ENCODE results near the gene EPHA1.
A peak's percentile ranks its signal among the peaks of the same experiment; 100 is the strongest.
"Not testable (repeated sequence)": the region's sequence is repeated elsewhere in the genome, so short reads cannot be mapped to it uniquely, and the experiment has no call there.

EPHA1 gene

GRCh38 chr7:143405173-143406001, 3.3 kb downstream of the EPHA1 start:
- H3K4me3 Mint-ChIP-seq: no peak overlapping the region
- DNase-seq: no peak
- no peak overlapping the region for H3K27ac Mint-ChIP-seq
- H3K27me3 Mint-ChIP-seq: peaks cover 15% of the 10 kb centered on the region
- no peaks in the 10 kb centered on the region for H3K9me3 Mint-ChIP-seq
- peaks cover 50% of the 10 kb centered on the region for H3K4me1 Mint-ChIP-seq
- peaks cover 4% of the 10 kb centered on the region for H3K36me3 Mint-ChIP-seq
- CTCF ChIA-PET: interaction anchor here (1.1 to 3.7 kb wide), 4 partner anchors 9 to 26 kb away, joined by 3 to 28 read pairs (median 6); no protein-coding TSS in a partner anchor

DNA sequence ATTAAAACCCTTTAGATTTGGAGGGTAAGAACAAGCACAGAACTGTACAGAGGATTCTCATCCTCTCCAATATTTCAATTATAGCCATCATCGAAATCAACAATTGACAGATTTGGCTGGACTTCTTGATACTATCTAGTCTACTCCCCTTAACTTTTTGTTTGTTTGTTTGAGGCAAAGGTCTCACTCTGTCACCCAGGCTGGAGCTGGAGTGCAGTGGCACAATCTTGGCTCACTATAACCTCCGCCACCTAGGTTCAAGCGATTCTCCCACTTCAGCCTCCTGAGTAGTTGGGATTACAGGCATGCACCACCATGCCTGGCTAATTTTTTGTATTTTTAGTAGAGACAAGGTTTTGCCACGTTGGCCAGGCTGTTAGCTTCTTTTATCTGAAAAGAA, 6.4 kb downstream of the EPHA1 start:
- H3K27ac Mint-ChIP-seq, DNase-seq, H3K4me3 Mint-ChIP-seq, H3K27me3 Mint-ChIP-seq, H3K9me3 Mint-ChIP-seq: not testable (repeated sequence)
- peaks cover 23% of the 10 kb centered on the region for H3K4me1 Mint-ChIP-seq
- CTCF ChIA-PET: interaction anchor here (0.7 to 1.9 kb wide), 6 partner anchors 10 to 178 kb away, joined by 3 to 11 read pairs (median 4); no protein-coding TSS in a partner anchor
- H3K36me3 Mint-ChIP-seq: peaks cover 14% of the 10 kb centered on the region

DNA sequence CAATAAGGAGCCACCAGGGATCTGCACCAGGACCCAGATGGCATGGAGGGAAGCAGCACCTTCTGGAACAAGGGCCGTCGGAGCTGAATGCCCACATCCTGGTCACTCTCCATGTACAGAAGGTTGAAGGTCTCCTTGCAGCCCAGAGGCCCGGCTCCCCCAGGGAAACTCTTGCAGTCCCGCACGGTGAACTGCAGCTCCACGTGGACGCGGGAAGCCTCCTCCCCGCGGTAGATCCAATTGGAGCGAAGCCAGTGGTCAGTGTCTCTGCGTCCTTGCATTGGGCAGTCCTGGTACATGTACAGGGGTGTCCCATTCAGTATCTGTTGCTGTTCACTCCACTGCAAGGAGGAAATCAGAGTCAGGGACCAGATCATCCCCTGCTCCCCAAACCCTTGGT, 7.4 kb downstream of the EPHA1 start:
- Mint-ChIP-seq H3K27ac (no peak overlapping the region), H3K9me3 (no peaks in the 10 kb centered on the region), H3K27me3 (peaks cover 6% of the 10 kb centered on the region), H3K36me3 (peaks cover 13% of the 10 kb centered on the region), H3K4me1 (peaks cover 13% of the 10 kb centered on the region), H3K4me3 (no peak overlapping the region)
- no peak for DNase-seq
- CTCF ChIA-PET: interaction anchor here (1.1 to 1.3 kb wide), 2 partner anchors 17 to 21 kb away, joined by 3 read pairs; no protein-coding TSS in a partner anchor

GRCh38 chr7:143399642-143400041, 9.0 kb downstream of the EPHA1 start:
- H3K27ac Mint-ChIP-seq: no peak overlapping the region
- CTCF ChIA-PET: no interaction called here

GRCh38 chr7:143399151-143399550, 9.5 kb downstream of the EPHA1 start:
- CTCF ChIA-PET: interaction anchor here (1.1 to 2.5 kb wide), 2 partner anchors 8 to 10 kb away, joined by 3 to 9 read pairs; no protein-coding TSS in a partner anchor
- peaks cover 11% of the 10 kb centered on the region for H3K36me3 Mint-ChIP-seq
- peaks cover 8% of the 10 kb centered on the region for H3K4me1 Mint-ChIP-seq
- no peak overlapping the region for H3K27ac Mint-ChIP-seq
- no peak for DNase-seq
- H3K27me3 Mint-ChIP-seq: peaks cover 6% of the 10 kb centered on the region
- no peak overlapping the region for H3K4me3 Mint-ChIP-seq
- H3K9me3 Mint-ChIP-seq: no peaks in the 10 kb centered on the region

More at GRCh38 chr7:143399642-143400041, 9.0 kb downstream of the EPHA1 start:
- Mint-ChIP-seq H3K27me3 (peaks cover 6% of the 10 kb centered on the region), H3K4me1 (peaks cover 7% of the 10 kb centered on the region), H3K36me3 (peaks cover 11% of the 10 kb centered on the region), H3K9me3 (no peaks in the 10 kb centered on the region), H3K4me3 (no peak overlapping the region)
- no peak for DNase-seq

GRCh38 chr7:143398616-143399015, 10.0 kb downstream of the EPHA1 start:
- no peak overlapping the region for H3K27ac Mint-ChIP-seq
- peaks cover 6% of the 10 kb centered on the region for H3K27me3 Mint-ChIP-seq
- no peaks in the 10 kb centered on the region for H3K9me3 Mint-ChIP-seq
- DNase-seq: no peak
- CTCF ChIA-PET: interaction anchor here (1.1 to 2.5 kb wide), 2 partner anchors 8 to 11 kb away, joined by 3 to 9 read pairs; no protein-coding TSS in a partner anchor
- no peak overlapping the region for H3K4me3 Mint-ChIP-seq
- peaks cover 15% of the 10 kb centered on the region for H3K36me3 Mint-ChIP-seq
- H3K4me1 Mint-ChIP-seq: peaks cover 8% of the 10 kb centered on the region

DNA sequence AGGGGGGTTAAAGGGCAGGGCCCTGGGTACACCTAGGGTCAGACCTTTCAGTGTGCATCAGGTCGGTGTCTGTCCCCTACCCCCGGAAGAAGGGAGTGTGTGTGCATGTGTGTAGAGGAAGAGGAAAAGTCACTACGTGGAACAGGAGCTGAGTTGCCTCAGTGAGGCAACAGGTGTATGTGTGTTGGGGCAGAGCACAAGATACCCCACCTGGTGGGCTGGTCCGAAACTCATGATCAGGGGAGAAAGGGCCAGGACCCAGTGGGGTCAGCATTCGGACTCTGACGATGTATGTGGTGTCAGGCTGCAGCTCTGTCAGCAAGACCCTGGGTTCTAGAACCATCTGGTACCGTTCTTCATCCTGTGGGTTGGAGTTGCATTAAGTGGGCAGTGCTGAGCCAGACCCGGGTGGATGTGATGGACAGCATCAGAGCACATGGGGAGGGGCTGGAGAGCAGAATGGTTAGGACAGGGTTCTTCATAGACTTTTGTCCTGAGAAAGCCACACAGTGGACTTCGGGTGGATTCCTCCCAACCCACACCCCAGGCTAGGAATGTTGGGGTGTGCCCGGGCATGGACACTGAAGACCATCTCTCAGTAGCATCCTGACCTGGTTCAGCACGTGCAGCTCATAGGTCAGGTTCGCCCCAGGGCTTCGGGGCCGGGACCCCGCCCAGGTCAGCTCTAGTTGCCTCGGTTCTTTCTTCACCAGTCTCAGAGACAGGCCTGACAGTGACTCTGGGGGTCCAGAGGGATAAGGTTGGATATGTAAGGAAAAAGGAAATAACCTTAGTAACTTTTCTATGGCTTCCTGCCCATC, 10.7 kb downstream of the EPHA1 start:
- Mint-ChIP-seq H3K27ac (no peak overlapping the region), H3K9me3 (no peaks in the 10 kb centered on the region), H3K27me3 (peaks cover 6% of the 10 kb centered on the region), H3K4me1 (peaks cover 8% of the 10 kb centered on the region), H3K4me3 (no peak overlapping the region), H3K36me3 (peaks cover 18% of the 10 kb centered on the region)
- DNase-seq: no peak
- CTCF ChIA-PET: interaction anchor here (1.1 to 2.5 kb wide), 2 partner anchors 9 to 12 kb away, joined by 3 to 9 read pairs; no protein-coding TSS in a partner anchor

GRCh38 chr7:143396625-143397556, 11.8 kb downstream of the EPHA1 start:
- peaks cover 27% of the 10 kb centered on the region for H3K36me3 Mint-ChIP-seq
- no peak for DNase-seq
- H3K27ac Mint-ChIP-seq: no peak overlapping the region
- H3K4me1 Mint-ChIP-seq: peaks cover 8% of the 10 kb centered on the region
- peaks cover 6% of the 10 kb centered on the region for H3K27me3 Mint-ChIP-seq
- no peak overlapping the region for H3K4me3 Mint-ChIP-seq
- CTCF ChIA-PET: interaction anchor here (1.1 to 2.5 kb wide), 5 partner anchors 10 to 19 kb away, joined by 3 to 9 read pairs (median 5); partner anchors contain the start of gene EPHA1
- H3K9me3 Mint-ChIP-seq: no peaks in the 10 kb centered on the region

DNA sequence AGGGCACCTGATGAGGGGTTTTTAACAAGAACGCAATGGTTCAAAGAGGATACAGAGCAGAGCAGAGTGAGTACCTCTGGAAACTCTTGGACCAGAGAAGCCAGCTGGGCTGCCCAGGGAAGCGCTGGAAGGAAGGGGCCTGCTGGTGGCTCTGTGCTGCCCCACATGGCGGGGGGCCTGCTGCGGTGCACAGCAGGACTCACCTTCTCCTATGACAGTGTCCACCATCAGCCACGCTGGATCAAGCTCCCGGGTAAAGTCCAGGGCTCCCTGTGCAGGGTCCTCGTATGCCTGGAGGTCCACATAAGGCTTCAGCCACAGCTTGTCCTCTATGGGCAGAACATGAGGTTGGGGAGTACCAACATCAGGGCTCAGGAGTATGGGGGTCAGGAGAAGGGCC, 12.5 kb downstream of the EPHA1 start:
- H3K36me3 Mint-ChIP-seq: peaks cover 32% of the 10 kb centered on the region
- CTCF ChIA-PET: interaction anchor here (1.1 to 1.4 kb wide), 4 partner anchors 10 to 20 kb away, joined by 3 to 5 read pairs (median 4); partner anchors contain the start of gene EPHA1
- H3K9me3 Mint-ChIP-seq: no peaks in the 10 kb centered on the region

DNA sequence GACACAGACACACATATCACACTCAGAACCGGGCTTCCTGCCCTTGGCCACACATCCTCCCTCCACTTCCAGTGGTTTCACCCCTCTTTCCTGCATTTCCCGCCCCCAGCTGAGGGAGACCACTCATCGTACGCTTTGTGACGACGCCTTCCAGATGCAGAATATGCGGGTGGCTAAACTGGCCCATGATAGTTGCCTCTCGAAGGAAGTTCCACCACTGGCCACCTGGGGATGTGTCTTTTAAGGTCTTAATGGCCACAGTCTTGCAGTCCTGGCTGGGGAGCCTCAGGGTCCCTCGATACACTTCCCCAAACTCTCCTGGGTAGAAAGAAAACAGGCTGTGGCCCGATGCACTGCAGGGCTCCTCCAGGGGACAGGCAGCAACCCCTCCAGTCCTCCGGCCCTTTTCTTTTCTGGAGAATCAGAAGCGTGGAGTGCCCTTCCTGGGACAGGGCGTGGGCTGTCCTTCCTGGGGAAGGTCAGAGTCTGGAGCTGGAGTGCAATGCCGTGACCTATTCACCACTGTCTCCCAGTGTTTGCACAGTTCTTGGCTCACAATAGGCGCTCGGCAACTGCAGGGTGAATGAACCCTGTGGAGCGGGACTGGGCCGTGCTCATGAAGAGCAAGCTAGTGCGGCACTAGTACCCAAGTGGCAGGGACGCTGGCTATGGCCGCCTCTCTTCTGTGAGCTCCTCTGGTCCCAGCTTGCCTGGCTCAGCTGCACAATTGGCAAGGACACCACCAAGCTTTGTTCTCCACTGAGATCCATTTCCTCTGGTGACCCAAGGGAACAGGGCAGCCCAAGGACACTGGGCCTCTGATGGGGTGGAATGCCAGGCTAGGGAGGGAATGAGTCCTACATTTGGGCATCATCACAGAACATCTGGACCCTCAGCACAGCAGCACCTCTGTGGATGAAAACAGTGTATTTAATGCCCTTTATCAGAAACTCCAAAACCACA, 13.2 kb downstream of the EPHA1 start:
- Mint-ChIP-seq H3K4me1 (peaks cover 8% of the 10 kb centered on the region), H3K27me3 (no peaks in the 10 kb centered on the region), H3K4me3 (no peak overlapping the region), H3K36me3 (peaks cover 32% of the 10 kb centered on the region), H3K9me3 (no peaks in the 10 kb centered on the region), H3K27ac (no peak overlapping the region)
- DNase-seq: no peak
- CTCF ChIA-PET: interaction anchor here (1.1 to 1.4 kb wide), 4 partner anchors 11 to 21 kb away, joined by 3 to 5 read pairs (median 4); partner anchors contain the start of gene EPHA1

More for the DNA sequence above, 12.5 kb downstream of the EPHA1 start:
- Mint-ChIP-seq H3K27me3 (peaks cover 3% of the 10 kb centered on the region), H3K27ac (no peak overlapping the region), H3K4me1 (peaks cover 8% of the 10 kb centered on the region), H3K4me3 (no peak overlapping the region)
- DNase-seq: no peak

DNA sequence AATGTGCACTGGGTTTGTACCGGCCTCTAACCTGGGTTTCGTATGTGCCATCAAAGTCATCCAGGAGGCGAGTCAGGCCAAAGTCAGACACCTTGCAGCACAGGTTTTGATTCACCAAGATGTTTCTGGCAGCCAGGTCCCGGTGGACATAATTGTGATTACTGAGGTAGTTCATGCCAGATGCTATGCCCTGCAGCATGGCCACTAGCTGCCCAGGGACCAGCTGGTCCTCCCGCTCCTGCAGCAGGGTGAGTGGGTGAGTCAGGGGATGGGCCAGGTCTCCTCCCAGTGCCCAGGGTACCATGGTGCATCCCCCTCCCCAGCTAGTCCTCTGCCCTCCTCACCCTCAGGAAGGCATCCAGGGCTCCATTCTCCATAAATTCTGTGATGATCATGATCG, 13.9 kb downstream of the EPHA1 start:
- Mint-ChIP-seq H3K9me3 (no peaks in the 10 kb centered on the region), H3K36me3 (peaks cover 39% of the 10 kb centered on the region), H3K27ac (peak overlapping the region; percentile 69), H3K4me1 (peaks cover 13% of the 10 kb centered on the region), H3K27me3 (no peaks in the 10 kb centered on the region), H3K4me3 (no peak overlapping the region)
- CTCF ChIA-PET: interaction anchor here (1.2 kb wide), 1 partner anchor 21 kb away, joined by 3 read pairs; no protein-coding TSS in a partner anchor
- DNase-seq: no peak

DNA sequence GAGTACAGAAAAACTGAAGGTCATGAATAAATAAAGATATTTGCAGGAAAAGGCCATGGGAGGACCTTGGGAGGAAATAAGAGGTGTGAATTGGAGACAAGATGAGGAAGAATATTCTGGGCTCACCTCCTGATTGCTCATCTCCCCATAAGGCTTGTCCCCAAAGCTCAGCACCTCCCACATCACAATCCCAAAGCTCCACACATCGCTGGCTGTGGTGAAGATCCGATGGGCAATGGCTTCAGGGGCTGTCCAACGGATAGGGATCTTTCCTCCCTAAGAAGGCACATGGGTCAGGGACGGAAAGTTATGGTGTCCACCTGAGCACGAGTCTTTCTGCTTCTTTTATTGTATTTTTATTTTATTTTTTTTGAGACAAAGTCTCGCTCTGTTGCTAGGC, 14.6 kb downstream of the EPHA1 start:
- Mint-ChIP-seq H3K27me3 (no peaks in the 10 kb centered on the region), H3K4me1 (peaks cover 20% of the 10 kb centered on the region), H3K36me3 (peaks cover 43% of the 10 kb centered on the region), H3K4me3 (no peak overlapping the region), H3K27ac (peak overlapping the region; percentile 2), H3K9me3 (no peaks in the 10 kb centered on the region)
- CTCF ChIA-PET: interaction anchor here (0.6 to 2.1 kb wide), 3 partner anchors 15 to 153 kb away, joined by 3 to 6 read pairs (median 3); no protein-coding TSS in a partner anchor
- DNase-seq: no peak
